NCI-H460 (cell line): ENCODE measurements around the gene PPP4R3A. TPM values are rescaled to one million over a fixed set of nuclear protein-coding genes. Genes with fewer than 3 reads are reported as not detected.
"Not testable (repeated sequence)": the region's sequence is repeated elsewhere in the genome, so short reads cannot be mapped to it uniquely, and the experiment has no call there.

Source experiments
- DNase-seq: peaks from one replicate; pipeline ENCODE4 v3.0.0-alpha.2; 2016; ENCODE audit warnings: low read depth; ENCODE audit errors: extremely low read depth
- polyA plus RNA-seq: library from polyadenylated mRNA; depleted of rRNA; stranded (reverse); fragments of >200 nt; gene quantifications from 2 replicates; pipeline ENCODE4 v1.2.3, GENCODE V29; 2014; cell fraction: nucleus; rRNA removed
- total RNA-seq: library from RNA; depleted of rRNA; stranded (reverse); fragments of >200 nt; shearing (Covaris generic); gene quantifications from 2 replicates; pipeline ENCODE4 v1.2.3, GENCODE V29; 2014; rRNA removed

Gene PPP4R3A
- total RNA-seq, result 88.6 and 101 TPM in 2 replicates
- 60.9 and 93.9 TPM in 2 replicates for polyA plus RNA-seq

GRCh38 chr14:91510171-91511042, at the start of gene PPP4R3A:
PPP4R3A (minus strand) TSS chr14:91510310; CDS start chr14:91509647, 663 bp downstream.
- peak; percentile 95 for DNase-seq

DNA sequence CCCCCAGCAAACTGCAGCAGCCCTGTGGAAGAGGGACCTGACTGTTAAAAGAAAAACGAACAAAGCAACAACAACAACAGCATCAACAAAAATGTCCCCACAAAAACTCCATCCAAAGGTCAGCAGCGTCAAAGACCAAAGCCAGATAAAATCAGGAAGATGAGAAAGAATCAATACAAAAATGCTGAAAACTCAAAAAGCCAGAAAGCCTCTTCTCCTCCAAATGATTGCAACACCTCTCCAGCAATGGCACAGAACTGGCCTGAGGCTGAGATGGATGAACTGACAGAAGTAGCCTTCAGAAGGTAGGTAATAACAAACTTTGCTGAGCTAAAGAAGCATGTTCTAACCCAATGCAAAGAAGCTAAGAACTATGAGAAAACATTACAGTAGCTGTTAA, 45.4 kb upstream of the PPP4R3A start:
- DNase-seq, result no peak

GRCh38 chr14:91554535-91555332, 44.6 kb upstream of the PPP4R3A start:
- no peak for DNase-seq

GRCh38 chr14:91548108-91548507, 38.0 kb upstream of the PPP4R3A start:
- DNase-seq, result no peak

DNA sequence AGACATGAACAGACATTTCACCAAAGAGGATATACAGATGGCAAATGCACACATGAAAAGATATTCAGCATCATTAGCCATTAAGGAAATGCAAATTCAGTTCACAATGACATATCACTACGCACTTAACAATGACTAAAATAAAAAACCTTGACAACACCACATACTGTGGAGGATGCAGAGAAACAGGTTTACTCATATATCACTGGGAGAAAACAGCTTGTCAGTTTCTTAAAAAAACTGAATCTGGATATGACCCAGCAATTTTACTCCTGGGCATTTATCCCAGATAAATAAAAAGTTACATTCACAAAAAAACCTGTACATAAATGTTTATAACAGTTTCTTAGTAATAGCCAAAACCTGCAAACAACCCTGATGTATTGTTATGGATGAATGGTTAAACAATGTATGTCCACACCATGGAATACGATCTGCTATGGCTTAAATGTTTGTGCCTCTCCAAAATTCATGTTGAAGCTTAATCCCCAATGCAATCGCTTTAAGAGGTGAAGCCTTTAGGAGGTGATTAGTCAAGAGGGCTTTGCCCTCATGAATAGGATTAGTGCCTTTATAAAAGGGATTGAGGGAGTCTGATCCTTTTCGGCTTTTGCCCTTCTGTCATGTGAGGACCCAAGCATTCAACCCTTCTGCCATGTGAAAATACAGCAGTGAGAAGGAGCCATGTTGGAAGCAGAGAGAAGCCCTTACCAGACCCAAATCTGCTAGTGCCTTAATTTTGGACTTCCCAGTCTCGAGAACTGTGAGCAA, 36.0 kb upstream of the PPP4R3A start:
- DNase-seq, result no peak

DNA sequence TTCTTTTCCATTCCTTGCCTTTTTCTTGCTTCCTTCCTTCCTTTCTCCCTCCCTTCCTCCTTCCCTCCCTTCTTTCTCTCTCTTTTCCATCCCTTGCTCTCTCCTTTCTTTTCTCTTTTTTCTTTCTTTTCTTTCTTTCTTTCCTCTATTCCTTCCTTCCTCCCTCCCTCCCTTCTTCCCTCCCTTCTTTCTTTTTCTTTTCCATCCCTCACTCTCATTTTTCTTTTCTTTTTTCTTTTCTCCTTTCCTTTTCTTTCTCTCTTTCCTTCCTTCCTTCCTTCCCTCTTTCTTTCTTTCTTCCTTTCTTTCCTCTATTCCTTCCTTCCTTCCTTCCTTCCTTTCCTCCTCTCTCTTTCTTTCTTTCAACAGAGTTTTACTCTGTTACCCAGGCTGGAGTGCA, 35.1 kb upstream of the PPP4R3A start:
- no peak for DNase-seq

DNA sequence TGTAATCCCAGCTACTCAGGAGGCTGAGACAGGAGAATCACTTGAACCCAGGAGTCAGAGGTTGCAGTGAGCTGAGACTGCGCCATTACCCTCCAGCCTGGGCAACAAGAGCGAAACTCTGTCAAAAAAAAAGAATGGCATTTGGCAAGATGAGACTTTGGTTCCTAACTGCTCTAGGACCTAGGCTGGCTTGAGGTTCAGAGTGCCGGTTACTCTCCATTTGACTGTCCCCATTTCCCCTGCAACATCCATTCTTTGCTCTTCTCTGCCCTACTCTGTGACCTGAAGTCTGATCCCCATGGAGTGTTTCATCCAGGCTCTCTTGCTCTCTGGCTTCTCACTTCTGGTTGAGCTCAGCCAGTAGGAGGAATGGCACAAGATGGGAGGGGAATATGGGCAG, 26.2 kb upstream of the PPP4R3A start:
- DNase-seq, result no peak

- not testable (repeated sequence) for DNase-seq
Measured at GRCh38 chr14:91534059-91534458, 23.9 kb upstream of the PPP4R3A start.

- DNase-seq, result no peak
Measured at GRCh38 chr14:91533623-91534022, 23.5 kb upstream of the PPP4R3A start.

DNA sequence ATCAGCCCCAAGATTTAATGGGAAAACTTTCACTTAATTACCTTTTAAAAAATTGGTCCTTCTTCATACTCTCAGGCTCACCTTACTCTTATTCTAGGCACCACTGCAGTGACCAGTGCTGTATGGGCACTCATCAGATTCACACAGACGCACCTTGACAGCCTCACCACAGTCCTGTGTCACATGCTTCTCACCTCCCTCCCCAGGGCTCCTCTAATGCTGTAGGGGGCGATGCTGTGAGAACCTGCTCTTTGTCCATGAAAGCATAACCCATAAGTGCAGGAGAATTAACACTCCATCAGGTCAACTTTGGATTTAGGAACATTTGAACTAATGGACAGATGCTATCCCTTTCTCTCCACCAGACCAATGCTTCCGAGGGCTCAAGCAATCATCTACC, 13.9 kb upstream of the PPP4R3A start:
- DNase-seq, result no peak

DNA sequence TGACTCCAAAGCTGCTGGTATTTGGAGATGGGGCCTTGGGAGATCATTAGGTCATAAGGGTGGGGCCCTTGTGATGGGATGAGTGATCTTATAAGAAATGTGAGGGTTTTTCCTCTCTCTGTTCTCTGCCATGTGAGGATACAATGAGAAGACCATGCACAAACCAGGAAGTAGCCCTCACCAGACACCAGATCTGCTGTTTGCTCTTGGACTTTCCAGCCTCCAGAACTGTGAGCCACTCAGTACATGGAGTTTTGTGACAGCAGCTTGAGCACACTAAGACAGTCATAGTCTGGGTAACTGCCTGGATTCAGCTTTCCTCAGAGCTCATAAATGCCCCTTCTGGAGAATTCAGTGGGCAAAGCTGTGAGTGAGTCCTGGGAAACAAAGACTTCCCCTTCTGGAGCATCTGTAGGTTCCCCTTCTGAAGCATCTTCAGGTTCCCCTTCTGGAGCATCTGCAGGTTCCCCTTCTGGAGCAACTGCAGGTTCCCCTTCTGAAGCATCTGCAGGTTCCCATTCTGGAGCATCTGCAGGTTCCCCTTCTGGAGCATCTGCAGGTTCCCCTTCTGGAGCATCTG, 11.0 kb upstream of the PPP4R3A start:
- no peak for DNase-seq

GRCh38 chr14:91520138-91520537, 10.0 kb upstream of the PPP4R3A start:
- no peak for DNase-seq

DNA sequence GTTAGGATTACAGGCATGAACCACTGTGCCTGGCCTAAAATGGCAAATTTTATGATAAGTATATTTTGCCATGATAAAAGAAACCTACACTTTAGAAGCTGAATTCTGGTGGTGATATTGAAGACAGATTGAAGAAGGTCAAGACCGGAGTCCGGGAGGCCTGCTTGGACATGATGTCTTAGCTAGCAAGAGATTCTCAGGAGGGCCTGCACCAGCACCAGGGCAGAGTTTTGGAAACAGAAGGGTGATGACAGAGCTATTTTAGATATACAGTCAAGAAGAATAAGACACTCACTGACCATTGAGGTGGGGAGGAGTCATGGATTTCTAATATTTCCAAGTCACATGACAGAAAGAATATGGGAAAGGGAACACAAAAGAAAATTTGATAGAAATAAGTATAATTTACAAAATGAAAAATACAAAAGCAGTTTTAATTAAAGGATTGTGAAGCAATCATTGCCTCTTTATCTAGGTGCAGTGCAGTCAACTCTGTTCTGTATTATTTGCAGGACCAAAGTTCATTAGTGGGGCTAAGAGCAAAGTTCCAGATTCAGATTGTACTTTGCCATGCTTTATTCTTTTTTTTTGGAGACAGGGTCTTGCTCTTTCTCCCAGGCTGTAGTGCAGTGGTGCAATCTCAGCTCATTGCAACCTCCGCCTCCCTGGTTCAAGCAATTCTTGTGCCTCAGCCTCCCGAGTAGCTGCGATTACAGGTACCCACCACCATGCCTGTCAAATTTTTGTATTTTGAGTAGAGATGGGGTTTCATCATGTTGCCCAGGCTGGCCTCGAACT, 9.3 kb upstream of the PPP4R3A start:
- no peak for DNase-seq

DNA sequence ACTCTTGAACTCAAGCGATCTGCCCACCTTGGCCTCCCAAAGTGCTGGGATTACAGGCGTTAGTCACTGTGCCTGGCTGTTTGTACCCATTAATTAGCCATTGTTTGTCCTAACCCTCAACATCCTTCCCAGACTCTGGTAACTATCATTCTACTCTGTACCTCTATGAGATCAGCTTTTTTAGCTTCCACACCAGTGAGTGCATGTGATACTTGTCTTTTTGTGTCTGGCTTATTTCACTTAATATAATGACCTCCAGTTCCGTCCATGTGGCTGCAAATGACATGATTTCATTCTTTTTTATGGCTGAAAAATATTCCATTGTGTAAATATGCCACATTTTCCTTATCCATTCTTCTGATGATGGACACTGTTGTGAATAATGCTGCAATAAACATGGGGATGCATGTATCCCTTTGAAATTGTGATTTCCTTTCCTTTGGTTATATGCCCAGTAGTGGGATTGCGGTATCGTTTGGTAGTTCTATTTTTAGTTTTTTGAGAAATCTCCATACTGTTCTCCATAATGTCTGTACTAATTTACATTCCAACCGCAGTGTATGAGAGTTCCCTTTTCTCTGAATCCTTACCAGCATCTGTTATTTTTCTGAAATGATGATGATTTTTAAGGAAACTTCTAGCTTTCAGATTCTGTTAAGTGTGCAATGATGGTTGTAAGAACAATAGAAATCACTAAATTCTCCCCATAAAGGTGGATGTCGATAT, 6.7 kb upstream of the PPP4R3A start:
- no peak for DNase-seq

- no peak for DNase-seq
Measured at GRCh38 chr14:91515979-91516378, 5.9 kb upstream of the PPP4R3A start.

DNA sequence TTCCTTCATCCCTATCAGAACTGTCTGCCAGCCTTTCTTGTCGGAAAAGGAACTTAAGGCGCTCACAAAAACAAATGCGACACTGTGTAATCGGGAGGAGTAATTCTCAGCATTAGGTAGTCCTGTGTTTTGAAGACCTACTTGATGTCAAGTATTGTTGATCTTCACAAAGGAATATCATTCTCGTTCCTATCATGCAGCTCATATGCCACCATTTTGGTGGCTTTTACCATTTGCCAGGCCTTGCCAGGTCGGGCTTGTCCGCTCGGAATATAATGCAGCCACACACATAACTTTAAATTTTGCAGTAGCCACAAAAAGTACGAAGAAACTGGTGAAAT, 903 bp upstream of the PPP4R3A start:
- DNase-seq, result no peak

DNA sequence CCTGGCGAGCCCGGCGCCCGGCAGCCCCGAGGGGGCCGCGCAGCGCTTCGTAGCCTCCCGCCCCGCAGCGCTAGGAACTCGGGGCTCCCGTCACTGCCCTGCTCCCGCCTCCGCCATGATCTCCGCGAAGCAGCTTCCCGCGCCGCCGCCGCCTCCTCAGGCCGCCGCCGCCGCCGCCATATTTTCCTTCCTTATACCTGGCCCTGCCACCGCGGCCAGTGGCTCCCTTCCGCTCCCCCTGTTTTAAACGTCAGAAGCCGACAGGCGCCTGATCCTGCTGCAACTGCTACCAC, 286 bp downstream of the PPP4R3A start:
- DNase-seq, result no peak

- peak; percentile 26 for DNase-seq
Measured at GRCh38 chr14:91509083-91509877, 830 bp downstream of the PPP4R3A start.

DNA sequence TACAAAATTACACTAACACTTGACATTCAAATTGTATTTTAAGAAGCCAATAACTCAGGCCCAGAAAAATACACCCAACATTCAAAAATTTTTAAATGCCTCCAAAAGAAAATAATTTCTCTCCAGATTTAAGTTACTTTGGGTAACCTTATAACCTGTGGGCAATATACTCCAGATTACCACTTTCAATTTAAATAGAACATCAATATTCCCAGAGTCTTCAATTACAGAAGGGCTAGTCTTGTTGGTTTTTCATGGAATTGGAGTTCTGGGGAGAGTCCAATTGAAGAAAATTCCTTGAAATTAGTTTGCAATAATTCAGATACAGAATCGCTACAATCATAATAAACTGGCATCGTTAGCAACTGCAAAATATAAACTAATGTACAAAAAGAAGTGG, 2.0 kb downstream of the PPP4R3A start:
- DNase-seq, result no peak
